OCI-LY7 (cell line): ENCODE measurements around the gene ADAMTSL3.

Experiments
- CTCF ChIP-seq: fragments of 200-600 bp; sonication (generic); conservative IDR thresholded peaks from 2 replicates; pipeline ENCODE4 v1.5.1; 2014; ENCODE audit warnings: mild to moderate bottlenecking, antibody characterized with exemption, low read length, moderate library complexity, mixed read lengths
- EZH2phosphoT487 ChIP-seq: fragments of 200-600 bp; sonication (generic); IDR thresholded peaks from 2 replicates; pipeline ENCODE4 v1.6.1; 2018; ENCODE audit warnings: low read depth, borderline replicate concordance, mild to moderate bottlenecking, mixed run types, antibody characterized with exemption, low read length, moderate library complexity, mixed read lengths

GRCh38 chr15:83912343-83912742 is 258.4 kb downstream of the ADAMTSL3 start:
- TF ChIP-seq CTCF, result no peak
- TF ChIP-seq EZH2phosphoT487, result no peak
